Epithelial cell of prostate (primary cell): Measurements from ENCODE around the gene ZNF610.

Experiments used
- DNase-seq: peaks from one replicate; pipeline ENCODE4 v3.0.0-alpha.2; 2011; ENCODE audit warnings: low read depth, low spot score
- H3K27ac ChIP-seq: fragments of 450-650 bp; 2 replicates; pipeline ENCODE4 v1.5.1; 2017; ENCODE audit warnings: mild to moderate bottlenecking

The ZNF610 gene

DNA sequence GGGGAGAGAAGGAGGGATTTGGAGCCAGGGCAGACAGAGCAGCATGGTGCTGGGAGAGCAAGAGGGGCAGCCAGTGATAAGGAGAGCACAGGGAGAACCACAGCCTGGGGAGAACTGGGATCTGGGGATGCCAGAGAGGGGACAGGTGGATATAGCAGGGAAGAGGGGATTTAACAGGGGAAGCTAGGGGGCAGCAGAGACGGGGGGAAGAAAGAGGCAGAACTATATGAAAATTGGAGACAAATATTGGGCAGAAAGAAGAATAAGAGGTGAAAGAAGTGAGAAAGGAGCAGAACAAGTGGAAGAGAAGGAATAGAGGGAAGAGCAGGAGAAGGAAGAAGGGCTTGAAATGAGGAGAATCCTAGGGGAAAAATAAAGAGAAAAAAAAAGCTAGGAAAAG is 55.1 kb downstream of the ZNF610 start:
- no peak for DNase-seq
- no peak overlapping the region for H3K27ac ChIP-seq

- H3K27ac ChIP-seq = peak within 1 kb of the TSS; percentile 77
- DNase-seq = peak; percentile 40
Measured at GRCh38 chr19:52397310-52398080, 61.5 kb downstream of the ZNF610 start, which contains the start of gene ZNF528. TSS of gene ZNF528 (plus strand) at chr19:52397849. CDS start at chr19:52402014, 4,165 bp downstream.

DNA sequence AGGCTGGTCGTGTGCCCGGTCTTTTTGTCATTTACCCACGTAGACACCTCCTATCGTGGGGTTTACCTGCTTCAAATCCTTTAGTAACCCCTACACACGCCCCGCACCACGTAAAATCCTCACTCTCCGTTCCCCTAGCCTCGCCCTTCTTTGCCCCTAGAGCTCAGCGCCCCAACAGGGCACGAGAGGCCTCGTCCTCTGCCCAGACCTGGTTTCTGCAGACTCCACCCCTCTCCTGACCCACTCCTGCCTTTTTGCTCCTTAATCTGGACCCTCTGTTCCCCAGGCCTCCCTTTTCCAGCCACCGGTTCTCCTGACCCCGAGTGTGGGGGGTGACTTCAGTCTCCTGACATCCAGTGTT is 62.0 kb downstream of the ZNF610 start:
- H3K27ac ChIP-seq = peak overlapping the region; percentile 77
- no peak for DNase-seq

DNA sequence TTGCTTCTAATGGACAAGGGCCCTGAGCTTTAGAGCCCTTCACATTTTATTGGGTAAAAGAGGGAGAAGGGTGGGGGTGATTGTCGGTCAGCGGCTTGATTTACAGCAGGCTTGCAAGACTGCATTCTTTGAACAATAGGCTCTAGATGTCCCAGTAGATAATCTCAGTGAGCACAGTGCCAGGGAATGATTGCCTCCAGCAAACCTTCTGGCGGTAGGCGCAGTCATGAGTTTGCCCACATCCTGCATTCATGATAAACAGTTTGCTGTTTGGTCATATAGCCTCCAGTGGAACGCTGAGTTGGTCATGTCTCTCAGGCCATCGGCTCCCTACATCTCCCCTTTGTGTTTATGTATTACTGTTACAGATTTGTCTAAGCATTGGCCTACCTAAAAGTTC is 74.2 kb downstream of the ZNF610 start:
- no peak overlapping the region for H3K27ac ChIP-seq
- no peak for DNase-seq

DNA sequence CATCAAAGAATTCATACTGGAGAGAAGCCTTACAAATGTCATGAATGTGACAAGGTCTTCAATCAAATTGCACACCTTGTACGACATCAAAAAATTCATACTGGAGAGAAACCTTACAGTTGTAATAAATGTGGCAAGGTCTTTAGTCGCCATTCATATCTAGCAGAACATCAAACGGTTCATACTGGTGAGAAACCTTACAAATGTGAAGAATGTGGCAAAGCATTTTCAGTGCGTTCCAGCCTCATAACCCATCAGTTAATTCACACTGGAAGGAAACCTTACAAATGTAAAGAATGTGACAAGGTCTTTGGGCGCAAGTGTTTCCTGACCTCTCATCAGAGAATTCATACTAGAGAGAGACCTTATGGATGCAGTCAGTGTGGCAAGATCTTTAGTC is 79.7 kb downstream of the ZNF610 start:
- no peak overlapping the region for H3K27ac ChIP-seq
- DNase-seq = no peak
